ENCODE measurements around the gene PES1.
"Not testable (repeated sequence)": the region's sequence is repeated elsewhere in the genome, so short reads cannot be mapped to it uniquely, and the experiment has no call there.

The PES1 gene

GRCh38 chr22:30552719-30553118 is 39.0 kb downstream of the PES1 start:
- no peak for DNase-seq (ENCODE audit: low spot score)

DNA sequence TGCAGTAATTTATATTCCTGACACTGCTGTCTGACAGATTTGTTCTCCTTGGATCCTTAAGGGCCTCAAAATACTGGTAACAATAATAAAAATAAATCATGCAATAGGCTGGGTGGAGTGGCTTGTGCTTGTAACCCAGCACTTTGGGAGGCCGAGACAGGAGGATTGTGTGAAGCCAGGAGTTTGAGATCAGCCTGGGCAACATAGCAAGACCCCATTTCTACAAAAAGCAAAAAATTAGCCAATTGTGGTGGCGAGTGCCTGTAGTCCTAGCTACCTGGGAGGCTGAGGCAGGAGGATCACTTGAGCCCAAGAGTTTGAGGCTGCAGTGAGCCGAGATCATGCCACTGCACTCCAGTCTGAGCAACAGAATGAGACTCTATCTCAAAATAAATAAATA is 39.9 kb downstream of the PES1 start:
- DNase-seq (ENCODE audit: low spot score), result not testable (repeated sequence)

GRCh38 chr22:30547188-30547587 is 44.5 kb downstream of the PES1 start:
- DNase-seq (ENCODE audit: low spot score), result no peak

GRCh38 chr22:30546616-30547015 is 45.1 kb downstream of the PES1 start, which contains the start of gene SEC14L6:
Gene SEC14L6, minus strand, starts transcription at chr22:30546741. Its CDS starts 59 bp downstream, at chr22:30546682.
- no peak for DNase-seq (ENCODE audit: low spot score)

DNA sequence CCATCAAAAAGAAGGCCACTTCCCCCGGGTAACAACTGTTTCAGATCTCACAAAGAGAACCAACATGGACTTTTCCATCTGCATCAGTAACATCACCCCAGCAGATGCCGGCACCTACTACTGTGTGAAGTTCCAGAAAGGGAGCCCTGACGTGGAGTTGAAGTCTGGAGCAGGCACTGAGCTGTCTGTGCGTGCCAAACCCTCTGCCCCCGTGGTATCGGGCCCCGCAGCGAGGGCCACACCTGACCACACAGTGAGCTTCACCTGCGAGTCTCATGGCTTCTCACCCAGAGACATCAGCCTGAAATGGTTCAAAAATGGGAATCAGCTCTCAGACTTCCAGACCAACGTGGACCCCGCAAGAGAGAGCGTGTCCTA is 48.9 kb downstream of the PES1 start:
- DNase-seq (ENCODE audit: low spot score), result no peak

GRCh38 chr22:30541961-30542810 is 49.5 kb downstream of the PES1 start:
- no peak for DNase-seq (ENCODE audit: low spot score)

DNA sequence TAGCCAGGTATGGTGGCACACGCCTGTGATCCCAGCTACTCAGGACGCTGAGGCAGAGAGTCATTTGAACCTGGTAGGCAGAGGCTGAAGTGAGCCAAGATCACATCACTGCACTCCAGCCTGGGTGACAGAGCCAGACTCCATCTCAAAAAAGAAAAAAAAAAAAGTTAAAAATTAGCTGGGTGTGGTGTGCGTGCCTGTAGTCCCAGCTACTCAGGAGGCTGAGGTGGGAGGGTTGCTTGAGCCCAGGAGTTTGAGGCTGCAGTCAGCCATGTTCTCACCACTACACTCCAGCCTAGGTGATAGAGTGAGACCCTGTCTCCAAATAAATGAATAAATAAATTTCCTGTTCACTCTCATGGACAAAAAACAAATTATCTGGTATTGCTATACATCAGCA is 50.2 kb downstream of the PES1 start:
- not testable (repeated sequence) for DNase-seq (ENCODE audit: low spot score)

DNA sequence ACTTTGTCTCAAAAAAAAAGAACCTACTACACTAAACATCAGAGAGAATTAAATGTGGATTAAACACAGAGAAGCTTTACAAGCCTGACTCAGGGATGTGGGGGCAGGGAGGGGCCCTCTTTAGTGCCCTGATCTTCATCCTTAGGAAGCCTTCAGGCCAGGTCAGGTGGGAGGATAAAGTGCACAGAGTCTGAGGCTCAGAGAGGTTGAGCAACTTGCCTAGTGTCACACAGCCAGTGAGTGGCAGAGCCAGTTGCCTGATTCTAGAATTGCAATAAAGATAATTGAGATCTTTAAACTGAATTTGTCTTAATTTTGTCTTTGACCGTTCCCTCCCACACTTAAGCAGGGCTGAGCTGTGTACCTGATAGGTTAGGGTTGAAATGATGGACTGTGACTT is 52.3 kb downstream of the PES1 start:
- no peak for DNase-seq (ENCODE audit: low spot score)

- no peak for DNase-seq (ENCODE audit: low spot score)
Measured at GRCh38 chr22:30538280-30538679, 53.4 kb downstream of the PES1 start.

DNA sequence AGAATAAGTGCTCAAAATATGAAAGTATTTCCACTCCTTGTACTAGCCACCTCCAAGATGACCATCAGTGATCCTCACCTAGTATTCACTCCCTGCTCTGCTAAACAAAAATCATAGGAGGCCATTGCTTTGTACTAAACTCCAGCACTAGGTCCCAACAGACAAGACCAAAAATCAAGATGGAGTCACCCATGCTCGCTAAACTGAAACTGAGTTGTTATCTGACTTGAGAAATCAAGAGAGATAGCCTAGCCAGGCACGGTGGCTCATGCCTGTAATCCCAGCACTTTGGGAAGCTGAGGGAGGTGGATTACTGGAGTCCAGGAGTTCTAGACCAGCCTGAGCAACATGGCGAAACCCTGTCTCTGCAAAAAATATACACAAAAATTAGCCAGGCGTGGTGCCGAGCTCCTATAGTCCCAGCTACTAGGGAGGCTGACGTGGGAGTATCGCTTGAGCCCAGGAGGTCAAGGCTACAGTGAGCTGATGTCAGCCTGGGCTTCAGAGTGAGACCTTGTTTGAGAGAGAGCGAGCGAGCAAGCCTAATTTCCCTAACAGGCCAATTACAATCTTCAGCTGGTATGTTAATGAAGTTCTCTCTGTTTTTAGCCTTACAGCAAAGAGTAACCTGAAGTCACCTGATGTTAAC is 54.5 kb downstream of the PES1 start:
- no peak for DNase-seq (ENCODE audit: low spot score)

- DNase-seq (ENCODE audit: low spot score), result no peak
Measured at GRCh38 chr22:30535182-30535581, 56.5 kb downstream of the PES1 start.

DNA sequence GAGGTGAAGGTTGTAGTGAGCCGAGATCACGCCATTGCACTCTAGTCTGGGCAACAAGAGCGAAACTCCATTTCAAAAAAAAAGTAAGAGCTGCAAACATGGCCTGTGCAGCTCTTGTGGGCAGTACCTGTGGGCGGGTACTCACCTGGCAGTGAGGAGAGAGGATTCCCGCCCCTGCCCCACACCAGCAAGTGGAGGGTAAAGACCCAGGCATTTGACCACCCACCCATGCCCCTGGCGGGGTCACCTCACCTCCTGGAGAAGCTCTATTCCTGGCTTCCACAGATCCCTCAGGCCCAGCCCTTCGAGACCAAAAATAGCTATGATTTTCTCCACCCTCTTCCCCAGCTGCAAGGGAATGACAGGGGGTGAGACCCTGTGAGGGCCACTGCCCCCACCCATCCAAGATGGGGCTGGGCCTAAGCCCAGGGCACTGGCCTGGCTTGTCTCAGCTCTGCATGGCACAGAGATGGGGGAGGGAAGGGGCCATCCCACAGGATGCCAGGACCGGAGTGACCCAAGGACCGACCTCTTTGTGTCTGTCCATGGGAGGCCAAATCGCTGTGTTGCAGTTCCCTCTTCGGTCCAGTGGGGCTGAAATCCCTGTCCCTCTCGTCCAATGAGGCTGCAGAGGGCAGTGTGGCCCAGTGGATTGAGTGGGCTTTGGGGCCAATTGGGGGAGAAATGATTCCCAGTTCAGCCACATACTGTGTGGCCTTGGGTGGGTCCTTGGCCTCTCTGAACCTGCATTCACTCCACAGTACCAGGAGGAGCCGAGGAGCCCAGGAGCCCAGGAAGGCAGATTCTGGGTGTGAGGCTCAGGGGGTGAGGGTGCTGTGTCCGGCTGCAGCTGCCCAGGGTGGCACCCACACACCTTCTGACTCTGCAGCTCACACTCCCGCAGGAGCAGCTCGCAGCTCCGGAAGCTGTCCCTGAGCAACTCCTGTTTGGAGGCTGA is 59.8 kb downstream of the PES1 start:
- DNase-seq (ENCODE audit: low spot score), result no peak

DNA sequence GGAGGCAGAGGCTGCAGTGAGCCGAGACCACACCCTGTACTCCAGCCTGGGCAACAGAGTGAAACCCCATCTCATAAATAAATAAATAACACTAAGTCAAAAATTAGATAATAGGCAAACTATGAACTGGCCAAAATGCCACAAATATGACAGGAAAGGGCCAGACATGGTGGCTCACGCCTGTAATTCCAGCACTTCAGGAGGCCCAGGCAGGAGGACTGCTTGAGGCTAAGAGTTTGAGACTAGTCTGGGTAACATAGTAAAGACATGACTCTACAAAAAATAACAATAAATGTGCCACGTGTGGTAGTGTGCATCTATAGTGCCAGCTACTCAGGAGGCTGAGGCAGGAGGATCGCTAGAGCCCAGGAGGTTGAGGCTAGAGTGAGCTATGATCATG is 65.1 kb downstream of the PES1 start:
- DNase-seq (ENCODE audit: low spot score), result no peak

Measured in CD4-positive, alpha-beta T cell treated with Interleukin-6 at 100 ng/mL for 8 hours (primary cell).